Breast epithelium (tissue), 4 donors: Measurements from ENCODE around the gene PLCB2. TPM values are rescaled to one million over a fixed set of nuclear protein-coding genes. Genes with fewer than 3 reads are reported as not detected.

Experiments
- DNase-seq, 2 donors: peaks; one replicate each; pipeline ENCODE4 v3.0.0-alpha.2; 2019; ENCODE audit warnings: low spot score in 2 of 2
- H3K27ac ChIP-seq, 2 donors: fragments of 200-600 bp; sonication (generic) in 1 of 2; one replicate each; pipeline ENCODE4 v1.5.1; 2016 to 2019; ENCODE audit warnings: mild to moderate bottlenecking in 1 of 2
- H3K27me3 ChIP-seq, 2 donors: fragments of 200-600 bp; sonication (generic) in 1 of 2; one replicate each; pipeline versions ENCODE4 v1.5.1 to v1.6.0; 2017 to 2019; ENCODE audit warnings: control low read depth in 1 of 2, mild to moderate bottlenecking in 1 of 2
- H3K36me3 ChIP-seq: fragments of 200-600 bp; one replicate; pipeline ENCODE4 v1.5.1; 2019
- H3K4me1 ChIP-seq, 2 donors: fragments of 200-600 bp; sonication (generic); one replicate each; pipeline ENCODE4 v1.5.1; 2016 to 2019; ENCODE audit warnings: control low read depth in 1 of 2
- H3K4me3 ChIP-seq, 3 donors: fragments of 200-600 bp; sonication (generic); 1 replicate in 2 of 3; 2 replicates in 1 of 3; pipeline ENCODE4 v1.5.1; 2016 to 2019; ENCODE audit warnings: mild to moderate bottlenecking in 3 of 3, moderate library complexity in 2 of 3
- H3K9me3 ChIP-seq, 2 donors: fragments of 200-600 bp; sonication (generic) in 1 of 2; one replicate each; pipeline ENCODE4 v1.5.1; 2016 to 2019; ENCODE audit warnings: control low read depth in 1 of 2
- POLR2A ChIP-seq: fragments of 450-650 bp; IDR thresholded peaks from one replicate; pipeline ENCODE4 v1.6.1; 2016; ENCODE audit warnings: antibody characterized with exemption, mild to moderate bottlenecking, moderate library complexity
- POLR2AphosphoS5 ChIP-seq, 3 donors: sonication (generic); formaldehyde crosslinking; IDR thresholded peaks; one replicate each; pipeline ENCODE4 v1.6.1; 2017; ENCODE audit warnings: antibody characterized with exemption in 3 of 3
- intact Hi-C: fragments of 100-400 bp; cut with DNase I; formaldehyde crosslinking; loops from one replicate; pipeline ENCODE4 v1.15.1; 2023; ENCODE audit warnings: low total_unique reads
- total RNA-seq, 3 donors: library from RNA; depleted of rRNA; stranded (reverse); fragments of >200 nt; gene quantifications; one replicate each; pipeline ENCODE4 v1.1.0, GENCODE V29; 2016
- TF ChIP-seq, protein P1 (sequence below), 3 donors: fragments of 450-650 bp; IDR thresholded peaks; one replicate each; pipeline ENCODE4 v1.5.1; 2016 to 2017; ENCODE audit warnings: antibody characterized with exemption in 3 of 3, mild to moderate bottlenecking in 3 of 3, moderate library complexity in 3 of 3

Gene PLCB2
- total RNA-seq, 3 donors from 2014 or later, result 4.3 to 17.9 (median 13.6) TPM

GRCh38 chr15:40346579-40347558 lies 39.1 kb upstream of the PLCB2 start:
- intact Hi-C loops, result no loop called here

GRCh38 chr15:40345867-40346578 lies 38.3 kb upstream of the PLCB2 start:
- DNase-seq, result no peak
- H3K4me1 ChIP-seq, result peaks cover 4 to 13% of the 10 kb centered on the region in 2 donors
- intact Hi-C loops, result no loop called here

More at GRCh38 chr15:40346579-40347558, 39.1 kb upstream of the PLCB2 start:
- no peaks in the 10 kb centered on the region for H3K27me3 ChIP-seq
- no peaks in the 10 kb centered on the region for H3K36me3 ChIP-seq
- TF ChIP-seq, protein P1, sequence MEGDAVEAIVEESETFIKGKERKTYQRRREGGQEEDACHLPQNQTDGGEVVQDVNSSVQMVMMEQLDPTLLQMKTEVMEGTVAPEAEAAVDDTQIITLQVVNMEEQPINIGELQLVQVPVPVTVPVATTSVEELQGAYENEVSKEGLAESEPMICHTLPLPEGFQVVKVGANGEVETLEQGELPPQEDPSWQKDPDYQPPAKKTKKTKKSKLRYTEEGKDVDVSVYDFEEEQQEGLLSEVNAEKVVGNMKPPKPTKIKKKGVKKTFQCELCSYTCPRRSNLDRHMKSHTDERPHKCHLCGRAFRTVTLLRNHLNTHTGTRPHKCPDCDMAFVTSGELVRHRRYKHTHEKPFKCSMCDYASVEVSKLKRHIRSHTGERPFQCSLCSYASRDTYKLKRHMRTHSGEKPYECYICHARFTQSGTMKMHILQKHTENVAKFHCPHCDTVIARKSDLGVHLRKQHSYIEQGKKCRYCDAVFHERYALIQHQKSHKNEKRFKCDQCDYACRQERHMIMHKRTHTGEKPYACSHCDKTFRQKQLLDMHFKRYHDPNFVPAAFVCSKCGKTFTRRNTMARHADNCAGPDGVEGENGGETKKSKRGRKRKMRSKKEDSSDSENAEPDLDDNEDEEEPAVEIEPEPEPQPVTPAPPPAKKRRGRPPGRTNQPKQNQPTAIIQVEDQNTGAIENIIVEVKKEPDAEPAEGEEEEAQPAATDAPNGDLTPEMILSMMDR (IDR thresholded peaks at IDR 0.05), result no peak
- no peak for TF ChIP-seq POLR2AphosphoS5 (IDR thresholded peaks at IDR 0.05)
- peak in 1 of 2 donors; percentile 63 for DNase-seq
- no peaks in the 10 kb centered on the region for H3K9me3 ChIP-seq
- H3K4me3 ChIP-seq, result no peak overlapping the region
- H3K27ac ChIP-seq, result no peak overlapping the region
- peaks cover 4 to 13% of the 10 kb centered on the region in 2 donors for H3K4me1 ChIP-seq

GRCh38 chr15:40345225-40345866 lies 37.6 kb upstream of the PLCB2 start:
- no peak for DNase-seq

More at GRCh38 chr15:40345867-40346578, 38.3 kb upstream of the PLCB2 start:
- no peaks in the 10 kb centered on the region for H3K27me3 ChIP-seq
- no peaks in the 10 kb centered on the region for H3K9me3 ChIP-seq
- no peaks in the 10 kb centered on the region for H3K36me3 ChIP-seq
- H3K4me3 ChIP-seq, result no peak overlapping the region
- TF ChIP-seq POLR2AphosphoS5 (IDR thresholded peaks at IDR 0.05) (no peak), POLR2A (no peak)
- TF ChIP-seq, protein P1 (IDR thresholded peaks at IDR 0.05), result no peak
- peak overlapping the region in 1 of 2 donors; percentile 55 for H3K27ac ChIP-seq

DNA sequence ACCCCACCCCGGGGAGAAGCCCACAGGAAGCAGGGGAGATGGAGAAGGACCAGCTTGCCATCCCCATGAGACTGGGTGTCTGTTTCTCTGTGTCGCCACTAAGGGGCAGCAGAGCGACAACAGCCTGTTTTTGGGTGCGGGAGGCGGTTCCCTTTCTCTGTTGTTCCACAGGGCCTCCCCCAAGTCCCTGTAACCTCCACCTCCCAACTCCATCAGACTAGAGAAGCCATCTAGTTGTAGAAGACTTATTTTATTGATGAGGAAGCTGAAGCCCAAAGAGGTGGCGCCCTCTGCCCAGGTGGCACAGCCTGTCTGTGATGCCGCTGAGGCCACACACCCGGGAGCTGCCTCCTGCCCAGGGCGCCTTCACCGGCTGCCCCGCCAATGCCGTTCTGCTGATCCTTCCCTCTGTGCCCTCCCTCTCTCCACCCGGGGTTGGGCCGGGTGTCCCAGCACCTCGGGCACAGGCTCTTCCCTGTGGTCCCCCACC lies 36.9 kb upstream of the PLCB2 start:
- TF ChIP-seq POLR2AphosphoS5 (IDR thresholded peaks at IDR 0.05) (no peak), POLR2A (no peak)
- TF ChIP-seq, protein P1 (IDR thresholded peaks at IDR 0.05), result peak; percentile 35 to 68 (median 47)
- Histone ChIP-seq H3K27me3 (no peaks in the 10 kb centered on the region), H3K36me3 (no peaks in the 10 kb centered on the region), H3K4me1 (peaks cover 9 to 18% of the 10 kb centered on the region in 2 donors), H3K9me3 (no peaks in the 10 kb centered on the region), H3K27ac (no peak overlapping the region), H3K4me3 (no peak overlapping the region)
- intact Hi-C loops, result no loop called here
- no peak for DNase-seq

More at GRCh38 chr15:40345225-40345866, 37.6 kb upstream of the PLCB2 start:
- no peaks in the 10 kb centered on the region for H3K27me3 ChIP-seq
- peak overlapping the region in 1 of 2 donors; percentile 55 for H3K27ac ChIP-seq
- no peaks in the 10 kb centered on the region for H3K9me3 ChIP-seq
- H3K4me3 ChIP-seq, result no peak overlapping the region
- intact Hi-C loops, result no loop called here
- TF ChIP-seq POLR2A (no peak), POLR2AphosphoS5 (IDR thresholded peaks at IDR 0.05) (no peak)
- TF ChIP-seq, protein P1 (IDR thresholded peaks at IDR 0.05), result no peak
- peaks cover 7 to 16% of the 10 kb centered on the region in 2 donors for H3K4me1 ChIP-seq
- no peaks in the 10 kb centered on the region for H3K36me3 ChIP-seq
